Mesenchymal stem cell (in vitro differentiated cells and primary cell): ENCODE data around the gene PPP1R7.

Experiments
- DNase-seq: peaks from one replicate; pipeline ENCODE4 v3.0.0-alpha.2; 2013
- H2AFZ ChIP-seq: one replicate; pipeline ENCODE4 v1.6.1; 2013; ENCODE audit warnings: low read depth, mild to moderate bottlenecking, control low read depth, inconsistent platforms, low read length, moderate library complexity
- H2AK5ac ChIP-seq: 2 replicates; pipeline ENCODE4 v1.6.1; 2013; ENCODE audit warnings: low read length, moderate library complexity, mild to moderate bottlenecking, inconsistent platforms; ENCODE audit not compliant: severe bottlenecking
- H2BK120ac ChIP-seq: one replicate; pipeline ENCODE4 v1.6.1; 2013; ENCODE audit warnings: low read depth, mild to moderate bottlenecking, inconsistent platforms, low read length, moderate library complexity
- H2BK12ac ChIP-seq, 2 experiments: one replicate each; pipeline ENCODE4 v1.6.1; 2013; ENCODE audit warnings: inconsistent platforms in 2 of 2, low read length in 2 of 2, mild to moderate bottlenecking in 2 of 2, moderate library complexity in 2 of 2, control low read depth in 1 of 2
- H2BK15ac ChIP-seq: one replicate; pipeline ENCODE4 v1.6.1; 2013; ENCODE audit warnings: mild to moderate bottlenecking, low read depth, inconsistent platforms; ENCODE audit not compliant: poor library complexity, severe bottlenecking
- H2BK5ac ChIP-seq: 2 replicates; pipeline ENCODE4 v1.6.1; 2013; ENCODE audit warnings: low read depth, mild to moderate bottlenecking, low read length, control low read depth, inconsistent platforms; ENCODE audit not compliant: poor library complexity, severe bottlenecking
- H3K14ac ChIP-seq, 2 experiments: one replicate each; pipeline ENCODE4 v1.6.1; 2013; ENCODE audit warnings: inconsistent platforms in 2 of 2, low read length in 2 of 2, control low read depth in 1 of 2, mild to moderate bottlenecking in 1 of 2, moderate library complexity in 1 of 2
- H3K18ac ChIP-seq, 2 experiments: one replicate each; pipeline ENCODE4 v1.6.1; 2013; ENCODE audit warnings: inconsistent platforms in 2 of 2, low read length in 2 of 2, control low read depth in 1 of 2, low read depth in 1 of 2, mild to moderate bottlenecking in 1 of 2
- H3K23ac ChIP-seq, 2 experiments: one replicate each; pipeline ENCODE4 v1.6.1; 2013; ENCODE audit warnings: inconsistent platforms in 2 of 2, low read length in 2 of 2, mild to moderate bottlenecking in 2 of 2, moderate library complexity in 2 of 2, control low read depth in 1 of 2
- H3K27ac ChIP-seq: 2 replicates; pipeline ENCODE4 v1.5.1; 2013; ENCODE audit warnings: mild to moderate bottlenecking, moderate library complexity, low read length, control low read depth, inconsistent platforms; ENCODE audit not compliant: poor library complexity, severe bottlenecking
- H3K27me3 ChIP-seq, 2 experiments: 2 replicates each; pipeline versions ENCODE4 v1.6.1 to v1.7.0; 2013; ENCODE audit warnings: low read length in 2 of 2, mild to moderate bottlenecking in 2 of 2, moderate library complexity in 2 of 2, control low read depth in 1 of 2, inconsistent platforms in 1 of 2; ENCODE audit not compliant: control insufficient read depth in 1 of 2, insufficient read depth in 1 of 2
- H3K36me3 ChIP-seq, 2 experiments: 2 replicates each; pipeline versions ENCODE4 v1.6.1 to v1.7.0; 2013; ENCODE audit warnings: low read length in 2 of 2, control low read depth in 1 of 2, inconsistent platforms in 1 of 2, low read depth in 1 of 2, mild to moderate bottlenecking in 1 of 2; ENCODE audit not compliant: insufficient read depth in 2 of 2, control insufficient read depth in 1 of 2
- H3K4ac ChIP-seq, 2 experiments: one replicate each; pipeline ENCODE4 v1.6.1; 2013; ENCODE audit warnings: inconsistent platforms in 2 of 2, low read length in 2 of 2, mild to moderate bottlenecking in 2 of 2, moderate library complexity in 2 of 2, control low read depth in 1 of 2, low read depth in 1 of 2
- H3K4me1 ChIP-seq: 2 replicates; pipeline ENCODE4 v1.6.1; 2013; ENCODE audit warnings: low read depth, low read length, control low read depth; ENCODE audit not compliant: control insufficient read depth, insufficient read depth
- H3K4me2 ChIP-seq: 2 replicates; pipeline ENCODE4 v1.6.1; 2013; ENCODE audit warnings: low read length, mild to moderate bottlenecking, inconsistent platforms; ENCODE audit not compliant: poor library complexity, severe bottlenecking
- H3K4me3 ChIP-seq, 2 experiments: 2 replicates each; pipeline versions ENCODE4 v1.5.1 to v1.7.0; 2013; ENCODE audit warnings: low read length in 2 of 2, mild to moderate bottlenecking in 2 of 2, control low read depth in 1 of 2, low read depth in 1 of 2; ENCODE audit not compliant: insufficient read depth in 1 of 2
- H3K79me1 ChIP-seq: replicated peaks from 2 replicates; pipeline ENCODE4 v1.6.1; 2013; ENCODE audit warnings: mild to moderate bottlenecking, control low read depth, low read length, inconsistent platforms; ENCODE audit not compliant: poor library complexity, severe bottlenecking
- H3K9ac ChIP-seq: 2 replicates; pipeline ENCODE4 v1.7.0; 2013; ENCODE audit warnings: mild to moderate bottlenecking, low read length, moderate library complexity
- H3K9me3 ChIP-seq: 2 replicates; pipeline ENCODE4 v1.7.0; 2013; ENCODE audit warnings: mild to moderate bottlenecking, low read length; ENCODE audit not compliant: control insufficient read depth
- H4K8ac ChIP-seq: one replicate; pipeline ENCODE4 v1.6.1; 2013; ENCODE audit warnings: inconsistent platforms, mild to moderate bottlenecking, low read length, moderate library complexity
- H4K91ac ChIP-seq: one replicate; pipeline ENCODE4 v1.6.1; 2013; ENCODE audit warnings: mild to moderate bottlenecking, low read length, inconsistent platforms
- WGBS: methylation state at CpG from one replicate; pipeline ENCODE4 v1.1.7; 2013; ENCODE audit warnings: mixed read lengths; 5-methylcytosine and 5-hydroxymethylcytosine counted together

Gene PPP1R7

DNA sequence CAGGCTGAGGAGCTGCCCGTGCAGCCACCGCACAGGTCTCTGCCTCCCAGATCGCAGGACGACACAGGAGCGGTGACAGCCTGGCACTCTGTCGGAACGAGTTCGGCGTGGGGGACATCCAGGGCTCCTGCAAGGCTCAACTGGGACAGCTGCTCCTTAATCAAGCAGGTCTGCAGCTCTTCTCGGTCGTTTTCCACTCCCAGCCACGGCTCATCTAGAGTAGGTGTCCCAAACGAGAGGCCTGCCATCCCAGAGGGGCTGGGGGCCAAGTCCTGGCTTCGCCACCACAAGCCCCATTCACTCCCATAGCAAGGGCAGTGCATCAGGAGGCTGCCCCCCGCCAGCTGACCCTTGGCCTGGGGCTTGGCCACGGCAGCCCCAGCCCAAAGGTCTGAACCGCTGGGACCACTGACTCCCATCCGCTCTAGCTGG is 23.5 kb upstream of the PPP1R7 start:
- Histone ChIP-seq H3K4me2 (no peak overlapping the region), H2AK5ac (no peak overlapping the region), H3K79me1 (no peaks in the 10 kb centered on the region), H2AFZ (no peak overlapping the region), H2BK120ac (no peak overlapping the region), H3K9ac (no peak overlapping the region), H3K23ac (no peak overlapping the region), H3K27ac (no peak overlapping the region), H3K4ac (no peak overlapping the region), H3K27me3 (no peaks in the 10 kb centered on the region), H3K4me3 (no peak overlapping the region), H4K91ac (no peak overlapping the region), H3K14ac (no peak overlapping the region), H3K4me1 (no peaks in the 10 kb centered on the region), H2BK15ac (no peak overlapping the region), H2BK12ac (no peak overlapping the region), H4K8ac (no peak overlapping the region), H2BK5ac (no peak overlapping the region), H3K36me3 (peaks cover 11 to 29% of the 10 kb centered on the region in 2 experiments), H3K9me3 (no peaks in the 10 kb centered on the region), H3K18ac (no peak overlapping the region)
- WGBS = 95% methylated on average over 18 of the region's 18 CpGs
- DNase-seq = no peak

DNA sequence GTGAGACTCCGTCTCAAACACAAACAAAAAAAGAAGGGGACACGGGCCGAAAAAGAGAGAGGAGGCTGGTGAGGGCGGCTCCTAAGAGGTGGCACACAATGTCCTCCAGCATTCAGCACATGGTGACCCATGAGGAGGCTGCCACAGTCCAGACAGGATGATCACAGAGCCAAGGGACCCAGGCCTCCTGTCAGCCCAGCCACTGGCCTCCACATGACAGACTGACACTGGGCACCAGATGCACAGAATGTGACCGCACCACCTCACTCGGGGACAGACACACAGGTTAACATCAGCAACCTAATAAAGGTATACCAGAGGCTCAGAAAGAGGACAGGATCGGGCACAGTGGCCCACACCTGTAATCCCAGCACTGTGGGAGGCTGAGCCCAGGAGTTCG is 22.0 kb upstream of the PPP1R7 start:
- Histone ChIP-seq H3K18ac (no peak overlapping the region), H3K36me3 (peaks cover 4 to 23% of the 10 kb centered on the region in 2 experiments), H3K27me3 (no peaks in the 10 kb centered on the region), H3K23ac (no peak overlapping the region), H3K4me3 (no peak overlapping the region), H3K4ac (no peak overlapping the region), H2BK12ac (no peak overlapping the region), H2BK5ac (no peak overlapping the region), H3K14ac (no peak overlapping the region), H3K4me1 (no peaks in the 10 kb centered on the region), H2AFZ (no peak overlapping the region), H3K4me2 (no peak overlapping the region), H3K27ac (no peak overlapping the region), H2BK120ac (no peak overlapping the region), H3K79me1 (no peaks in the 10 kb centered on the region), H2AK5ac (no peak overlapping the region), H3K9ac (no peak overlapping the region), H4K91ac (no peak overlapping the region), H3K9me3 (no peaks in the 10 kb centered on the region), H4K8ac (no peak overlapping the region), H2BK15ac (no peak overlapping the region)
- DNase-seq = no peak
- WGBS = 94% methylated on average over 8 of the region's 8 CpGs

DNA sequence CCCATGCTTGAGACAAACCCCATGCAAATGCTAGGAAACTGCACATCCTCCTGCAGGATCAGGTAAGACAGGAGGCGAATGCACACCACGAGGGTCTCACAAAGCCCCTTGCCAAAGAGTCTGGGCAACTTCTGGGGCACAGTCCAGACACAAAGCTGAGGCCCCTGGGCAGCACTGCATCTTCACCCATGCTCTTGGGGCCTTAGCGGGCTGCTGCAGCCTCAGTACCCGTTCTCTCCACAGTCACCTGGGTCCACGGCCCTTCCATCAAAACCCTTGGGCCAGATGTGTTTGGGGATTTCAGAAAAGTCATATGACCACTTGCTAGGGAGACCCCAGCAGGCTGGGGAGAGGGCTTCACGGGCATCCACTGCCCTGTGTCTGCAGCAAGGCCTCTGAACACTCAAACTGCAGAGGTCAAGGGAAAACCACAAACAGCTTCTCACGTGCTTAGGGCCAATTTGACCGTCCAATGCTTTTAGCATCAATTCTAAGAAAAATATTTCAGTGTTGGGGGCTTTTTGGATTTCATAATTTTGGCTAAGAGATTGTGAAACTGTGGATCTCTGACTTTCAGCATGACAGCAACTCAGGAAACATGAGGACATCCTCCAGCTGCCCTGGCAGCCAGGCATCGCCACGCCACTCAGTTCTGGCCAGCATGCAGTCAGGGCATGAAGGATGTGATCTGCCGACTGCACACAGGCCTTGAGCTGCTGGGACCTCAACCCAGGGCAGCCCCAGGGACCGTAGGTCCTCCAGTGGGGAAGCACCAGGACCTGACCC is 21.0 kb upstream of the PPP1R7 start:
- H3K27me3 ChIP-seq = no peaks in the 10 kb centered on the region
- H3K18ac ChIP-seq = no peak overlapping the region
- no peak overlapping the region for H3K9ac ChIP-seq
- H3K9me3 ChIP-seq = no peaks in the 10 kb centered on the region
- no peak overlapping the region for H4K8ac ChIP-seq
- 95% methylated on average over 12 of the region's 12 CpGs for WGBS
- peaks cover 7 to 18% of the 10 kb centered on the region in 2 experiments for H3K36me3 ChIP-seq
- no peak overlapping the region for H2BK15ac ChIP-seq
- H2BK12ac ChIP-seq = no peak overlapping the region
- no peak overlapping the region for H3K27ac ChIP-seq
- H3K4me1 ChIP-seq = no peaks in the 10 kb centered on the region
- H3K14ac ChIP-seq = no peak overlapping the region
- no peak overlapping the region for H3K4ac ChIP-seq
- H3K23ac ChIP-seq = no peak overlapping the region
- H2AK5ac ChIP-seq = no peak overlapping the region
- no peak overlapping the region for H2BK5ac ChIP-seq
- H3K4me2 ChIP-seq = no peak overlapping the region
- no peak overlapping the region for H3K4me3 ChIP-seq
- DNase-seq = no peak
- no peak overlapping the region for H2AFZ ChIP-seq
- no peak overlapping the region for H2BK120ac ChIP-seq
- H4K91ac ChIP-seq = no peak overlapping the region
- no peaks in the 10 kb centered on the region for H3K79me1 ChIP-seq

DNA sequence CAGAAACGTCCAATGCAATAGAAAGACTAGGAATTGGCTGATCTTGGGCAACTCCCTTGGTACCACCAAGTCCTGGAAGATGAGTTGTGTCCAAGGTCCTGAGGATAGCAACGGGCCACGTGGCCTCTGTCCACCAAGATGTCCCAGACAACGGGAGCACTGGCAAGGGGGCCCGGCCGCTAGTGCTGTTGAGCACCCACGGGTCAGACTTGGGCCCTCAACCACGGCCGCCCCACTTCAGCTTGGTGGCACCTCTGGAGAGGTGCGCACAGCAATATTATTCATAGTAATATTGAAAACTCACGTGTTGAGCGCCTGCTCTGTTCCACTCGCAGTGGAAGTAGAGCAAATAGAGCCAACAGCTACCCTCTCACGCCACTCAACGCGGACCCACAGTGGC is 20.0 kb upstream of the PPP1R7 start:
- H3K9ac ChIP-seq = no peak overlapping the region
- no peak overlapping the region for H3K4ac ChIP-seq
- H2BK15ac ChIP-seq = no peak overlapping the region
- no peak overlapping the region for H3K27ac ChIP-seq
- H3K4me1 ChIP-seq = no peaks in the 10 kb centered on the region
- no peak for DNase-seq
- H2AK5ac ChIP-seq = no peak overlapping the region
- no peaks in the 10 kb centered on the region for H3K27me3 ChIP-seq
- no peaks in the 10 kb centered on the region for H3K79me1 ChIP-seq
- no peak overlapping the region for H3K4me3 ChIP-seq
- H3K18ac ChIP-seq = no peak overlapping the region
- no peak overlapping the region for H2BK5ac ChIP-seq
- H2BK120ac ChIP-seq = no peak overlapping the region
- no peak overlapping the region for H3K23ac ChIP-seq
- no peak overlapping the region for H3K4me2 ChIP-seq
- no peak overlapping the region for H2AFZ ChIP-seq
- H4K91ac ChIP-seq = no peak overlapping the region
- H4K8ac ChIP-seq = no peak overlapping the region
- 92% methylated on average over 16 of the region's 16 CpGs for WGBS
- peaks cover 10 to 21% of the 10 kb centered on the region in 2 experiments for H3K36me3 ChIP-seq
- H2BK12ac ChIP-seq = no peak overlapping the region
- H3K14ac ChIP-seq = no peak overlapping the region
- H3K9me3 ChIP-seq = no peaks in the 10 kb centered on the region
